GM12892 (cell line): ENCODE results near the gene DUSP10.

Source experiments
- POLR2A ChIP-seq: IDR thresholded peaks from 2 replicates; pipeline ENCODE4 v1.6.1; 2011; ENCODE audit warnings: low read depth, low read length, control low read depth
- TAF1 ChIP-seq: IDR thresholded peaks from 2 replicates; pipeline ENCODE4 v1.6.1; 2011; ENCODE audit warnings: low read depth, mild to moderate bottlenecking, control low read depth, low read length, borderline replicate concordance

GRCh38 chr1:221720545-221720944 lies 21.3 kb downstream of the DUSP10 start:
- TF ChIP-seq POLR2A = no peak
- TF ChIP-seq TAF1 = no peak
